BLaER1 (cell line): Measurements from ENCODE around the gene CEP72.
"Not testable (repeated sequence)": the region's sequence is repeated elsewhere in the genome, so short reads cannot be mapped to it uniquely, and the experiment has no call there.

Experiments
- H3K27ac ChIP-seq: shearing (Covaris generic); formaldehyde crosslinking; 2 replicates; pipeline ENCODE4 v1.8.1; 2022
- H3K27me3 ChIP-seq: shearing (Covaris generic); formaldehyde crosslinking; 2 replicates; pipeline ENCODE4 v1.8.1; 2022
- H3K36me3 ChIP-seq: shearing (Covaris generic); formaldehyde crosslinking; 2 replicates; pipeline ENCODE4 v1.8.1; 2022
- H3K4me1 ChIP-seq: shearing (Covaris generic); formaldehyde crosslinking; 2 replicates; pipeline ENCODE4 v1.8.1; 2022
- H3K4me2 ChIP-seq: shearing (Covaris generic); formaldehyde crosslinking; 2 replicates; pipeline ENCODE4 v1.8.1; 2022
- H3K4me3 ChIP-seq: shearing (Covaris generic); formaldehyde crosslinking; 2 replicates; pipeline ENCODE4 v1.8.1; 2022
- H3K9ac ChIP-seq: shearing (Covaris generic); formaldehyde crosslinking; 2 replicates; pipeline ENCODE4 v1.8.1; 2022
- H3K9me3 ChIP-seq: shearing (Covaris generic); formaldehyde crosslinking; 2 replicates; pipeline ENCODE4 v1.8.1; 2022
- H4K20me1 ChIP-seq: shearing (Covaris generic); formaldehyde crosslinking; 2 replicates; pipeline ENCODE4 v1.8.1; 2022
- Cebpa-rat ChIP-seq: shearing (Covaris generic); IDR thresholded peaks from 2 replicates; pipeline ENCODE4 v1.8.1; 2022

CEP72 gene

GRCh38 chr5:691817-692528 is 79.8 kb downstream of the CEP72 start:
- no peak for TF ChIP-seq Cebpa-rat
- Histone ChIP-seq H3K9ac (no peak overlapping the region), H3K4me1 (0 out of 2 replicates have a peak, but pooled peaks cover 4% of the 10 kb centered on the region), H4K20me1 (no peaks in the 10 kb centered on the region), H3K27me3 (peaks cover 20% of the 10 kb centered on the region), H3K4me2 (peak overlapping the region; percentile 88), H3K27ac (no peak overlapping the region), H3K4me3 (peak overlapping the region; percentile 63; the same call in 1 of the 2 replicates), H3K9me3 (no peaks in the 10 kb centered on the region), H3K36me3 (no peaks in the 10 kb centered on the region)

- not testable (repeated sequence) for H3K27ac ChIP-seq, H4K20me1 ChIP-seq, H3K9ac ChIP-seq, H3K36me3 ChIP-seq, H3K9me3 ChIP-seq, H3K4me1 ChIP-seq
- Histone ChIP-seq H3K27me3 (peaks cover 20% of the 10 kb centered on the region), H3K4me2 (peak overlapping the region; percentile 88), H3K4me3 (peak overlapping the region; percentile 63)
Measured at GRCh38 chr5:692529-693041, 80.4 kb downstream of the CEP72 start.

GRCh38 chr5:693271-694041 is 81.3 kb downstream of the CEP72 start, which contains the start of gene TPPP:
TPPP (minus strand) TSS chr5:693352; CDS start chr5:678060, 15,292 bp downstream.
- H3K36me3 ChIP-seq, H3K9ac ChIP-seq, H3K27ac ChIP-seq, H3K9me3 ChIP-seq, H4K20me1 ChIP-seq, H3K4me1 ChIP-seq: not testable (repeated sequence)
- Histone ChIP-seq H3K4me2 (peak within 1 kb of the TSS; percentile 88), H3K27me3 (peaks cover 20% of the 10 kb centered on the region), H3K4me3 (peak within 1 kb of the TSS; percentile 64)

GRCh38 chr5:694042-694431 is 81.9 kb downstream of the CEP72 start:
- not testable (repeated sequence) for H4K20me1 ChIP-seq, H3K36me3 ChIP-seq, H3K9me3 ChIP-seq, H3K4me3 ChIP-seq, H3K4me1 ChIP-seq, H3K27ac ChIP-seq, H3K4me2 ChIP-seq, H3K9ac ChIP-seq
- peaks cover 20% of the 10 kb centered on the region for H3K27me3 ChIP-seq

GRCh38 chr5:695475-695874 is 83.3 kb downstream of the CEP72 start:
- not testable (repeated sequence) for H3K27ac ChIP-seq, H3K9ac ChIP-seq, H3K4me3 ChIP-seq, H4K20me1 ChIP-seq, H3K4me2 ChIP-seq, H3K9me3 ChIP-seq, H3K4me1 ChIP-seq, H3K36me3 ChIP-seq
- peaks cover 20% of the 10 kb centered on the region for H3K27me3 ChIP-seq

- not testable (repeated sequence) for H3K4me1 ChIP-seq, H3K36me3 ChIP-seq, H3K9ac ChIP-seq, H4K20me1 ChIP-seq, H3K9me3 ChIP-seq, H3K4me3 ChIP-seq, H3K27ac ChIP-seq, H3K4me2 ChIP-seq
- peaks cover 20% of the 10 kb centered on the region for H3K27me3 ChIP-seq
Measured at GRCh38 chr5:696191-696590, 84.1 kb downstream of the CEP72 start.

GRCh38 chr5:696753-697702 is 84.9 kb downstream of the CEP72 start:
- not testable (repeated sequence) for H3K9me3 ChIP-seq, H3K4me2 ChIP-seq, H3K4me1 ChIP-seq, H3K9ac ChIP-seq, H3K36me3 ChIP-seq, H3K4me3 ChIP-seq, H3K27ac ChIP-seq, H4K20me1 ChIP-seq
- H3K27me3 ChIP-seq: peaks cover 17% of the 10 kb centered on the region
